Stimulated activated naive CD8-positive, alpha-beta T cell treated with anti-CD3 and anti-CD28 coated beads, Interleukin-15, amount 100 ng/mL, for 72 hours (primary cell): ENCODE measurements around the gene CTNNA2.

ENCODE experiments used
- ATAC-seq: fragments of 150-1000 bp; cut with Tn5 transposase; 2 replicates; pipeline ENCODE4 v1.10.0; 2021; ENCODE audit warnings: mild to moderate bottlenecking, moderate library complexity
- DNase-seq, 2 donors: peaks; one replicate each; pipeline ENCODE4 v3.0.0; 2021 to 2022
- H3K27ac Mint-ChIP-seq, 2 donors: one replicate each; pipeline ENCODE4 v1.8.0; 2022; ENCODE audit warnings: mild to moderate bottlenecking in 2 of 2, mixed read lengths in 2 of 2, moderate library complexity in 2 of 2
- H3K27me3 Mint-ChIP-seq: one replicate; pipeline ENCODE4 v1.8.0; 2022; ENCODE audit warnings: mixed read lengths
- H3K4me1 Mint-ChIP-seq: one replicate; pipeline ENCODE4 v1.8.0; 2022; ENCODE audit warnings: mild to moderate bottlenecking, mixed read lengths
- H3K4me3 Mint-ChIP-seq, 2 donors: one replicate each; pipeline ENCODE4 v1.8.0; 2022; ENCODE audit warnings: mild to moderate bottlenecking in 2 of 2, mixed read lengths in 2 of 2, moderate library complexity in 1 of 2
- H3K9me3 Mint-ChIP-seq, 2 donors: one replicate each; pipeline ENCODE4 v1.8.0; 2022; ENCODE audit warnings: mixed read lengths in 2 of 2

The CTNNA2 gene

GRCh38 chr2:79512442-79513401, at the start of gene CTNNA2:
Gene CTNNA2, plus strand, starts transcription at chr2:79513051.
- peak within 1 kb of the TSS; percentile 45 to 51 for H3K4me3 Mint-ChIP-seq
- ATAC-seq (peak; percentile 52), DNase-seq (peak; percentile 8 to 9)
- peaks cover 0 to 12% of the 10 kb centered on the region in 2 donors for H3K9me3 Mint-ChIP-seq
- H3K4me1 Mint-ChIP-seq: peaks cover 5% of the 10 kb centered on the region
- H3K27ac Mint-ChIP-seq: peak within 1 kb of the TSS in 1 of 2 donors; percentile 68
- peaks cover 31% of the 10 kb centered on the region for H3K27me3 Mint-ChIP-seq

- DNase-seq (no peak), ATAC-seq (no peak)
- H3K4me1 Mint-ChIP-seq: no peaks in the 10 kb centered on the region
- no peak overlapping the region for H3K4me3 Mint-ChIP-seq
- no peak overlapping the region for H3K27ac Mint-ChIP-seq
- peaks cover 0 to 9% of the 10 kb centered on the region in 2 donors for H3K9me3 Mint-ChIP-seq
- no peaks in the 10 kb centered on the region for H3K27me3 Mint-ChIP-seq
Measured at GRCh38 chr2:79487399-79487798, 25.5 kb upstream of the CTNNA2 start.

- Mint-ChIP-seq H3K4me1 (peaks cover 5% of the 10 kb centered on the region), H3K27me3 (peaks cover 31% of the 10 kb centered on the region), H3K27ac (no peak overlapping the region), H3K4me3 (no peak overlapping the region), H3K9me3 (peaks cover 0 to 12% of the 10 kb centered on the region in 2 donors)
- no peak for ATAC-seq
- no peak for DNase-seq
Measured at GRCh38 chr2:79511320-79511951, 1.4 kb upstream of the CTNNA2 start.

GRCh38 chr2:79513711-79514110, 860 bp downstream of the CTNNA2 start:
- Mint-ChIP-seq H3K27ac (peak overlapping the region in 1 of 2 donors; percentile 68), H3K4me1 (peaks cover 5% of the 10 kb centered on the region), H3K27me3 (peaks cover 31% of the 10 kb centered on the region), H3K9me3 (peaks cover 0 to 12% of the 10 kb centered on the region in 2 donors), H3K4me3 (no peak overlapping the region)
- ATAC-seq: no peak
- no peak for DNase-seq

- H3K27ac Mint-ChIP-seq: no peak overlapping the region
- H3K27me3 Mint-ChIP-seq: no peaks in the 10 kb centered on the region
- H3K4me3 Mint-ChIP-seq: no peak overlapping the region
- no peaks in the 10 kb centered on the region for H3K4me1 Mint-ChIP-seq
- DNase-seq (no peak), ATAC-seq (no peak)
- peaks cover 17 to 18% of the 10 kb centered on the region in 2 donors for H3K9me3 Mint-ChIP-seq
Measured at GRCh38 chr2:79529636-79530035, 16.8 kb downstream of the CTNNA2 start.

- Mint-ChIP-seq H3K4me1 (no peaks in the 10 kb centered on the region), H3K9me3 (peaks cover 17 to 18% of the 10 kb centered on the region in 2 donors), H3K27ac (no peak overlapping the region), H3K27me3 (no peaks in the 10 kb centered on the region), H3K4me3 (no peak overlapping the region)
- ATAC-seq (no peak), DNase-seq (no peak)
Measured at GRCh38 chr2:79530443-79530842, 17.6 kb downstream of the CTNNA2 start.

GRCh38 chr2:79547568-79547967, 34.7 kb downstream of the CTNNA2 start:
- DNase-seq: no peak
- Mint-ChIP-seq H3K4me3 (no peak overlapping the region), H3K4me1 (no peaks in the 10 kb centered on the region), H3K27ac (no peak overlapping the region), H3K9me3 (peaks cover 12 to 29% of the 10 kb centered on the region in 2 donors), H3K27me3 (no peaks in the 10 kb centered on the region)
- ATAC-seq: no peak

- H3K27me3 Mint-ChIP-seq: no peaks in the 10 kb centered on the region
- no peak for DNase-seq
- no peaks in the 10 kb centered on the region for H3K4me1 Mint-ChIP-seq
- H3K9me3 Mint-ChIP-seq: peaks cover 18 to 41% of the 10 kb centered on the region in 2 donors
- H3K27ac Mint-ChIP-seq: no peak overlapping the region
- H3K4me3 Mint-ChIP-seq: no peak overlapping the region
- ATAC-seq: no peak
Measured at GRCh38 chr2:79552653-79553052, 39.8 kb downstream of the CTNNA2 start.

GRCh38 chr2:79554899-79555298, 42.0 kb downstream of the CTNNA2 start:
- no peak overlapping the region for H3K4me3 Mint-ChIP-seq
- peaks cover 22 to 30% of the 10 kb centered on the region in 2 donors for H3K9me3 Mint-ChIP-seq
- H3K27me3 Mint-ChIP-seq: no peaks in the 10 kb centered on the region
- H3K27ac Mint-ChIP-seq: no peak overlapping the region
- H3K4me1 Mint-ChIP-seq: no peaks in the 10 kb centered on the region
- DNase-seq (no peak), ATAC-seq (no peak)

GRCh38 chr2:79564065-79564464, 51.2 kb downstream of the CTNNA2 start:
- Mint-ChIP-seq H3K27ac (no peak overlapping the region), H3K4me3 (no peak overlapping the region), H3K4me1 (no peaks in the 10 kb centered on the region), H3K9me3 (peaks cover 15 to 32% of the 10 kb centered on the region in 2 donors), H3K27me3 (no peaks in the 10 kb centered on the region)
- ATAC-seq (no peak), DNase-seq (no peak)

GRCh38 chr2:79569048-79569447, 56.2 kb downstream of the CTNNA2 start:
- Mint-ChIP-seq H3K4me1 (no peaks in the 10 kb centered on the region), H3K9me3 (peaks cover 25 to 29% of the 10 kb centered on the region in 2 donors), H3K27ac (no peak overlapping the region), H3K4me3 (no peak overlapping the region), H3K27me3 (no peaks in the 10 kb centered on the region)
- no peak for ATAC-seq
- DNase-seq: no peak

- DNase-seq: no peak
- ATAC-seq: no peak
- Mint-ChIP-seq H3K4me3 (no peak overlapping the region), H3K9me3 (peaks cover 8 to 19% of the 10 kb centered on the region in 2 donors), H3K27ac (no peak overlapping the region), H3K4me1 (no peaks in the 10 kb centered on the region), H3K27me3 (no peaks in the 10 kb centered on the region)
Measured at GRCh38 chr2:79573895-79574674, 61.2 kb downstream of the CTNNA2 start.

- no peaks in the 10 kb centered on the region for H3K4me1 Mint-ChIP-seq
- peaks cover 5 to 14% of the 10 kb centered on the region in 2 donors for H3K9me3 Mint-ChIP-seq
- no peak for ATAC-seq
- H3K27ac Mint-ChIP-seq: no peak overlapping the region
- DNase-seq: no peak
- no peaks in the 10 kb centered on the region for H3K27me3 Mint-ChIP-seq
- H3K4me3 Mint-ChIP-seq: no peak overlapping the region
Measured at GRCh38 chr2:79576451-79576850, 63.6 kb downstream of the CTNNA2 start.

GRCh38 chr2:79578952-79579351, 66.1 kb downstream of the CTNNA2 start:
- no peak overlapping the region for H3K27ac Mint-ChIP-seq
- no peaks in the 10 kb centered on the region for H3K4me1 Mint-ChIP-seq
- H3K4me3 Mint-ChIP-seq: no peak overlapping the region
- H3K27me3 Mint-ChIP-seq: no peaks in the 10 kb centered on the region
- DNase-seq (no peak), ATAC-seq (no peak)
- peaks cover 0 to 7% of the 10 kb centered on the region in 2 donors for H3K9me3 Mint-ChIP-seq

GRCh38 chr2:79580175-79580574, 67.3 kb downstream of the CTNNA2 start:
- peaks cover 0 to 7% of the 10 kb centered on the region in 2 donors for H3K9me3 Mint-ChIP-seq
- ATAC-seq (no peak), DNase-seq (no peak)
- H3K4me1 Mint-ChIP-seq: no peaks in the 10 kb centered on the region
- no peaks in the 10 kb centered on the region for H3K27me3 Mint-ChIP-seq
- H3K4me3 Mint-ChIP-seq: no peak overlapping the region
- no peak overlapping the region for H3K27ac Mint-ChIP-seq
